OCI-LY7 (cell line): ENCODE data around the gene KIAA1671. TPM values are rescaled to one million over a fixed set of nuclear protein-coding genes. Genes with fewer than 3 reads are reported as not detected.

Source experiments
- BruUV-seq: library from RNA; stranded (reverse); fragments of 400-500 nt; replicated peaks from 2 replicates; lab custom pipeline; 2021; lab: Mats Ljungman, UMichigan
- CTCF ChIA-PET: fragments of 300-600 bp; sonication (Branson Sonifier 250); formaldehyde crosslinking; loops from one replicate; lab custom pipeline; 2022; ENCODE audit warnings: antibody characterized with exemption; ENCODE audit not compliant: unreplicated experiment; lab: Charles Lee
- POLR2A ChIA-PET: fragments of 300-600 bp; sonication (Branson Sonifier 250); formaldehyde crosslinking; loops from one replicate; lab custom pipeline; 2022; ENCODE audit warnings: antibody characterized with exemption; lab: Charles Lee
- DNase-seq: peaks from one replicate; pipeline ENCODE4 v3.0.0-alpha.2; 2015; ENCODE audit warnings: low spot score
- H2AFZ ChIP-seq: fragments of 200-600 bp; sonication (generic), shearing (Covaris generic); 2 replicates; pipeline ENCODE4 v1.6.1; 2014; ENCODE audit warnings: mild to moderate bottlenecking, antibody characterized with exemption, low read length, moderate library complexity
- H3K27ac ChIP-seq: fragments of 200-600 bp; sonication (generic); 2 replicates; pipeline ENCODE4 v1.5.1; 2014; ENCODE audit warnings: mixed run types, low read depth, mild to moderate bottlenecking, moderate library complexity, low read length, inconsistent platforms; ENCODE audit not compliant: poor library complexity, severe bottlenecking
- H3K36me3 ChIP-seq: fragments of 200-600 bp; sonication (generic); 2 replicates; pipeline ENCODE4 v1.6.1; 2014; ENCODE audit warnings: mild to moderate bottlenecking, antibody characterized with exemption, low read length, moderate library complexity, mixed read lengths; ENCODE audit not compliant: insufficient read depth
- H3K4me1 ChIP-seq: fragments of 200-600 bp; sonication (generic); 2 replicates; pipeline ENCODE4 v1.5.1; 2014; ENCODE audit warnings: mild to moderate bottlenecking, low read length; ENCODE audit not compliant: insufficient read depth, poor library complexity, severe bottlenecking
- H3K4me2 ChIP-seq: fragments of 200-600 bp; sonication (generic); 2 replicates; pipeline ENCODE4 v1.6.1; 2014; ENCODE audit warnings: mild to moderate bottlenecking, low read length
- H3K4me3 ChIP-seq: fragments of 200-600 bp; sonication (generic); 2 replicates; pipeline ENCODE4 v1.5.1; 2014; ENCODE audit warnings: mild to moderate bottlenecking, low read depth, low read length; ENCODE audit not compliant: poor library complexity, severe bottlenecking
- H3K79me2 ChIP-seq: fragments of 200-600 bp; sonication (generic); 2 replicates; pipeline ENCODE4 v1.6.1; 2016; ENCODE audit warnings: low read depth, mild to moderate bottlenecking, low read length, moderate library complexity, mixed read lengths; ENCODE audit not compliant: insufficient read depth
- H3K9me2 ChIP-seq: fragments of 200-600 bp; sonication (generic); 2 replicates; pipeline ENCODE4 v1.6.1; 2016; ENCODE audit warnings: mild to moderate bottlenecking, low read length, mixed read lengths; ENCODE audit not compliant: insufficient read depth
- H3K9me3 ChIP-seq: fragments of 200-600 bp; sonication (generic); 2 replicates; pipeline ENCODE4 v1.6.1; 2014; ENCODE audit warnings: mild to moderate bottlenecking, mixed run types, low read length, mixed read lengths
- H4K20me1 ChIP-seq: fragments of 200-600 bp; sonication (generic); 2 replicates; pipeline ENCODE4 v1.6.1; 2014; ENCODE audit warnings: mild to moderate bottlenecking, antibody characterized with exemption, low read length, moderate library complexity, mixed read lengths; ENCODE audit not compliant: insufficient read depth
- CTCF ChIP-seq: fragments of 200-600 bp; sonication (generic); conservative IDR thresholded peaks from 2 replicates; pipeline ENCODE4 v1.5.1; 2014; ENCODE audit warnings: mild to moderate bottlenecking, antibody characterized with exemption, low read length, moderate library complexity, mixed read lengths
- EZH2phosphoT487 ChIP-seq: fragments of 200-600 bp; sonication (generic); IDR thresholded peaks from 2 replicates; pipeline ENCODE4 v1.6.1; 2018; ENCODE audit warnings: low read depth, borderline replicate concordance, mild to moderate bottlenecking, mixed run types, antibody characterized with exemption, low read length, moderate library complexity, mixed read lengths
- intact Hi-C: fragments of 100-400 bp; cut with micrococcal nuclease; formaldehyde crosslinking; loops from one replicate; pipeline ENCODE4 v1.10.0; 2022; ENCODE audit not compliant: unreplicated experiment
- total RNA-seq, 2 experiments: library from RNA; depleted of rRNA in 1 of 2; stranded (reverse); fragments of >200 nt in 1 of 2; shearing (Covaris generic) in 1 of 2; gene quantifications; 2 replicates each; pipeline ENCODE4 v1.2.3, GENCODE V29; 2014 to 2022

The KIAA1671 gene
- total RNA-seq, 2 experiments from 2014 or later = not detected

GRCh38 chr22:25019427-25020184, 67.1 kb downstream of the KIAA1671 start:
- Histone ChIP-seq H2AFZ (no peak overlapping the region), H3K79me2 (no peaks in the 10 kb centered on the region), H4K20me1 (no peaks in the 10 kb centered on the region), H3K9me3 (no peaks in the 10 kb centered on the region), H3K9me2 (no peaks in the 10 kb centered on the region), H3K4me2 (no peak overlapping the region), H3K36me3 (no peaks in the 10 kb centered on the region), H3K27ac (no peak overlapping the region), H3K4me1 (no peaks in the 10 kb centered on the region), H3K4me3 (no peak overlapping the region)
- ChIA-PET POLR2A (no interaction called here), CTCF (no interaction called here)
- no TSS peak for BruUV-seq
- DNase-seq = no peak
- TF ChIP-seq EZH2phosphoT487 (no peak), CTCF (no peak)
- intact Hi-C loops = no loop called here

GRCh38 chr22:25021409-25021808, 68.9 kb downstream of the KIAA1671 start:
- intact Hi-C loops = no loop called here
- Histone ChIP-seq H3K79me2 (no peaks in the 10 kb centered on the region), H3K27ac (no peak overlapping the region), H3K9me3 (no peaks in the 10 kb centered on the region), H3K4me1 (no peaks in the 10 kb centered on the region), H4K20me1 (no peaks in the 10 kb centered on the region), H3K4me2 (no peak overlapping the region), H3K36me3 (no peaks in the 10 kb centered on the region), H3K9me2 (no peaks in the 10 kb centered on the region), H3K4me3 (no peak overlapping the region), H2AFZ (no peak overlapping the region)
- CTCF ChIA-PET = interaction anchor here (0.6 kb wide), 1 partner anchor 1326 kb away, joined by 3 read pairs; no protein-coding TSS in a partner anchor
- TF ChIP-seq CTCF (no peak), EZH2phosphoT487 (no peak)
- DNase-seq = no peak
- POLR2A ChIA-PET = interaction anchor here (0.6 kb wide), 1 partner anchor 57 kb away, joined by 4 read pairs; no protein-coding TSS in a partner anchor
- BruUV-seq = no TSS peak
